ENCODE measurements around the gene MCL1. TPM values are rescaled to one million over a fixed set of nuclear protein-coding genes. Genes with fewer than 3 reads are reported as not detected.

Gene MCL1
- 190 and 202 TPM in 2 replicates for total RNA-seq

DNA sequence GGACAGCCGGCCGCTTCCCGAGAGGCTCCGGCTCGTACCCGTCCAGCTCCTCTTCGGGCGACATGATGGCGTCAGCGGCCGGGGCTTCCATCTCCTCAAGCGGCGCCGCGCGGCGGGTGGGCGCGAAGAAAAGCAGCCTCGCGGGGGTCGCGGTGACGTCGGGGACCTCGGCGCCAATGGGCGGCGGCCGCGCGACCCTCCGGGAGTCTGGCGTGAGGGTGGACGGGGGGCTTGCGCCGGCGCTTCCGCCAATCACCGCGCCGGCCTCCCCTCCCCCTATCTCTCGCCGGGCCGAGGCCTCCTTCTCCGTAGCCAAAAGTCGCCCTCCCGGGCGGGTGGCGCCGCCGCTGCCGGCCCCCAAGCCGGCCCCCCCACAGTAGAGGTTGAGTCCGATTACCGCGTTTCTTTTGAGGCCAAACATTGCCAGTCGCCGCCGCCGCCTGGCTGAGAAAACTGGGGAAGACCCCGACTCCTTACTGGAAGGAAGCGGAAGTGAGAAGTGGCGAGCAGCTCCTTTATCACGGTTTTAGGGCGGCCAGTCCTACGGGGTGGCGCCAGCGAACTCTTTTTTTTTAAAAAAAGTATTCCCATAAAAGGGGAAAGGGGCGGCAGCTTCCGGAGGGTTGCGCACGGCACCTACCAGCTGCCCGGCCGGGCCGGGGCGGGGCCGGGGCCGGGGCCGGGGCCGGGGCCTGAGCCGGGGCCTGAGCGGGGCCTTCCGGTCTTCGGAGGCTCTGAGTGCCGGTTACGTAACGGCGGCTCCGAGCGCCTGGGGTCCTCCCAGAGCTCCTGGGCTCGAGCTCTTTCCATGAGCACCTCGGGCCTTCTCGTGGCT lies at the start of gene MCL1:
TSS of gene MCL1 (minus strand) at position 501 of the 835 bp plus-strand sequence. CDS start at position 421, 80 bp downstream.

DNA sequence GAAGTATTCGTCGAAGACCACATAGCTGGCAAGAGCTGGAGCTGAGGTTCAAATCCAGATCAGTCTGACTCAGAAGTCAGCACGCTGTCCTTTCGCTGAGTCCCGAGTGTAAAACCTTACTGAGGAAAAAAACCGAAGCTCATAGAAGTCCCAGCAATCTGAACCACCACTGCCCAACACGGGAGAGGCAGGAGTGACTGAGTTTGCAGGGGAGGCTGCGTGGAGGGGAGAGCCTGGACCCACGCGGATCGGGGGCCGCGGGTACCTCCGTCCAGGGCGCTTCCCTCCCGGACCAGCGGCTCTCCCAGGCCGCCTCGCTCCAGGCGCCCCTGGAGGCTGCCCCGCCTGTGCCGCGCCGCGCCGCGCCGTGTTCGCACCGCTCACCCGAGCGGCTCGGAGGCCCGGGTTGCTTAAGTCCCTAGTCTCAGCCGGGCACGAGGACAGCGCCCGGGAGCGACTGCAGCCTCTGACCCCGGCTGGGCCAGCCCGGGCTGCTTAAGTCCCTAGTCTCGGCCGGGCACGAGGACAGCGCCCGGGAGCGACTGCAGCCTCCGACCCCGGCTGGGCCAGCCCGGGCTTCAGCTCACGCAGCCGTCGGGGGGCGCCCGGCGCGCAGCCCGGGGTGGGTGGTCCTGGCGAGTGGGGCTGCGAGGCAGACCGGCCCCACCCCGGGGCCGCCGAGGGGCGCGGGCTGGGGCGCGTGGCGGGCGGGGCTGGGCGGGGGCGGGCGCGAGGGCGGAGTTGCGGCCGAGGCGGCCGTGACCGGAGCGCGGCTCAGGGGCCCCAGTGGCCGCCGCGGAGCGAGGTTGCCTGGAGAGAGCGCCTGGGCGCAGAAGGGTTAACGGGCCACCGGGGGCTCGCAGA lies 30.5 kb downstream of the MCL1 start, which contains the start of gene ADAMTSL4:
TSS of gene ADAMTSL4 (plus strand) at position 777 of the 864 bp plus-strand sequence. CDS start 2,881 bp downstream, outside the sequence.

Other genes starting within 250 kb of the MCL1 start
- 7.8 and 10.2 TPM in 2 replicates for gene RPRD2, start 215.5 kb downstream of the MCL1 start, total RNA-seq
- 19.3 and 27.0 TPM in 2 replicates for gene TARS2, start 92.2 kb downstream of the MCL1 start, total RNA-seq
- 27.8 and 74.4 TPM in 2 replicates for gene ECM1, start 71.5 kb downstream of the MCL1 start, total RNA-seq
- gene FALEC, start 63.9 kb downstream of the MCL1 start, total RNA-seq: 1.5 TPM in 1 of 2 replicates, not detected in the other
- gene ADAMTSL4, start 30.2 kb downstream of the MCL1 start, total RNA-seq: 21.5 and 30.8 TPM in 2 replicates
- gene ENSA, start 50.0 kb upstream of the MCL1 start, total RNA-seq: 50.9 and 161 TPM in 2 replicates
- gene GOLPH3L, start 117.5 kb upstream of the MCL1 start, total RNA-seq: 13.6 and 15.3 TPM in 2 replicates
- gene HORMAD1, start 141.3 kb upstream of the MCL1 start, total RNA-seq: not detected in 2 replicates
- 2.3 and 6.1 TPM in 2 replicates for gene CTSS, start 186.2 kb upstream of the MCL1 start, total RNA-seq
- 224 and 295 TPM in 2 replicates for gene CTSK, start 228.7 kb upstream of the MCL1 start, total RNA-seq

Data from smooth muscle cell of trachea (primary cell).